Activated CD4-positive, CD25-positive, alpha-beta regulatory T cell (primary cell): ENCODE measurements around the gene ASAP2.

Source experiments
- DNase-seq, 4 experiments: peaks; one replicate each; lab custom pipeline; 2025; lab: John Stamatoyannopoulos, UW

Gene ASAP2

DNA sequence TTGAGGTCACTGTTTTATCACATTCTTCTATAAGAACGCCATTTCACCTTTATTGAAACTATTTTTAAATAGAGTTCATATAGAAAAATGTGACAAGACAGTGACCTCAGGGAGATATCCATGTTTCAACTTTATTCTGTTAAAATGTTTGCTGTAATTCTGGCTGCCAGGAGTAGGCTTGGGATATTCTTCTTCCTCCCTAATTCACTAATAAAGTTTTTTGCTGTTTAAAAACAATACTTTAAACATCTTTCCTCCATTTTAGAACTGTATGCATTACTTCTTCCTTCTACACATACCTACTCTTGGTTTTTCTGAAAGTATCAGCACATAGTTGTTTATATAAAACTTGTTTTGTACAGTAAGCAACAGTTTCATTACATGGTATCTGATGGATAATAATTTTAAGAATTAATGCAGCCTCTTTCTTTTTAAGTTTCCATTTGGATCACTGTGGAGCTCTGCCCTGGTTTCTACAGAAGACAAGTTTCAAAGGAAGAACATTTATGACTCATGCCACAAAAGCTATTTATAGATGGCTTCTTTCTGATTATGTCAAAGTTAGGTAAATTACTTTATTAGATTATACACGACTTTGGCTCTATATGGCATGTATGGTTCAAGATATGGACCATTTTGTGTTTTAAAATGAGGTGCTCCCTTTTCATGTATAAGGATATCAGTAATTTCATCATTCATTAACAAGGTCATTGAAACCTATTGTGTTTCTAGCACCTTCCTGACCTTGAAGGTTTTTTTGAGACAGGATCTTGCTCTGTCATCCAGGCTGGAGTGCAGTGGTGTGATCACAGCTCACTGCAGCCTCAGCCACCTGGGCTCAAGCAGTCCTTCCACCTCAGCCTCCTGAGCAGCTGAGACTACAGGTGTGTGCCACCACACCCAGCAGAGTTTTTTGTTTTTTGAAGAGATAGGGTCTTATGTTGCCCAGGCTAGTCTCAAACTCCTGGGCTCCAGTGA is 224.0 kb downstream of the ASAP2 start:
- DNase-seq, result no peak

DNA sequence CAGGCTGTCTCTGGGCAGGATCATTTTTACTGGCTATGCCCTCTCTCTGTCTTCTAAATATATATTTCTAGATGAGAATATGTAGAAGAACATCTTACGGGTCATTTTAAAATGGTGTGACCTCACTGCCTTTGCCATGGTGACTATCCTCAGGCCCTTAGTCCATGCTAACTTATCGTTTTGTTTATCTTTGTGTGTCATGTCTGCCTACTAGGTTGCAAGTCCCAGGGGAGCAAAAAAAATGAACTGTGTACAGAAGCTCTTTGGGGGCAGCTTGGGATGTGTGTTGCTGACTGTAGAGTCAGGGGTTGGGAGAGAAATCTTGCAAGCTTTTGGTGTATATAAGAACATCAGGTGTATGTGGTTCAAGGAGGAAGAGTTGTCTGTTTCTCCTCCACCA is 227.9 kb downstream of the ASAP2 start:
- no peak for DNase-seq

DNA sequence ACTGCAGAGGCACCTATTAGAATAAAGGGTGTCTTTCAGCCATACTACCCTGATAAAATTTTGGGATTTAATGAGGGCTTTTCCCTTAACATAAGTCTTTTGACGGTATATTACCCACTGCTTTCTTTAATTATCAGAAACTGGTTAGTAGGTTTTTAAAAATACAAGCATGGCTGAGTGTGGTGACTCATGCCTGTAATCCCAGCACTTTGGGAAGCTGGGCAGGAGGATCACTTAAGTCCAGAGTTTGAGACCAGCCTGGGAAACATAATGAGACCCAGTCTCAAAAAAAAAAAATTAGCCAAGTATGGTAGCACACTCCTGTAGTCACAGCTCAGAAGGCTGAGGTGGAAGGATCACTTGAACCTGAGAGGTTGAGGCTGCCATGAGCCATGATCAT is 232.9 kb downstream of the ASAP2 start:
- no peak for DNase-seq

DNA sequence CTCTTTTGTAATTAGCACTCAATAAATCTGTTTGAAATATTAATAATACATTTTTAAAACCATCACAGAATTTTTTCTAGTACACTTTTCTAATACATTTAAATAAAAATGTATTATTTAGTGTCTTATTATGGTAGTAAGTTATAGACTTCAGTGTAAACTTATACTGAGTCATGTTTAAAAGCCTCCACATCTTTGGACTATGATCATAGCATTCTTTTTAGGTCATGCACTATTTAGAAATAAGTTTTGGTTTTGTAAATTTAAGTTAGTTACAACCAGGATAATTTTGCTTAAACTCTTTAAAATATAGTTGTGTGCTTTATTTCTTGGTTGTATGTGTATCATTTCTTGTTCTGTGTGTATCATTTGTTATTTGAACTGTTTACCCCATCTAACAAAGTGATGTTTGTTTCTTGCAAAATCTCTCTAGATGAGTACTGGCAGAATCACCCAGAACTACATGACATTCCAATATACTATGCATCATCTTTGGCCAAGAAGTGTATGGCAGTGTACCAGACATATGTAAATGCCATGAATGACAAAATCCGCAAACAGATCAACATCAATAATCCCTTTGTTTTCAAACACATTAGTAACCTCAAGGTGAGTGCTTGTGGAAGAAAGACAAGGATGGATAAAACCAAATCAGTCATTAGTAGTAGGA is 233.6 kb downstream of the ASAP2 start:
- DNase-seq, result no peak

DNA sequence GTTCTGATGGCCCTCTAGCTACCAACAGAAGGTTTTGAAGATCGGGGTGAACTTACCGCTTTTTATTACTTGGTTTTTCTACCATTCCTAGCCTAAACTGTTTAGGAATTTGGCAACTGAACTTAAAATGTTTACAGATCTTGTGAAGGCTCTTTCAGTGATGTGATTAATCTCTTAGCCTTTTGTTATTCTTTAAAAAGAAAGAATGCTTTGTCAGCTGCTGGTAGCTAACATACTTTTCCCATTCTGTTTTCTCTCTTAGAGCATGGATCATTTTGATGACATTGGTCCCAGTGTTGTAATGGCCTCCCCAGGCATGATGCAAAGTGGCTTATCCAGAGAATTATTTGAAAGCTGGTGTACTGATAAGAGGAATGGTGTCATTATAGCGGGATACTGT is 234.9 kb downstream of the ASAP2 start:
- no peak for DNase-seq

DNA sequence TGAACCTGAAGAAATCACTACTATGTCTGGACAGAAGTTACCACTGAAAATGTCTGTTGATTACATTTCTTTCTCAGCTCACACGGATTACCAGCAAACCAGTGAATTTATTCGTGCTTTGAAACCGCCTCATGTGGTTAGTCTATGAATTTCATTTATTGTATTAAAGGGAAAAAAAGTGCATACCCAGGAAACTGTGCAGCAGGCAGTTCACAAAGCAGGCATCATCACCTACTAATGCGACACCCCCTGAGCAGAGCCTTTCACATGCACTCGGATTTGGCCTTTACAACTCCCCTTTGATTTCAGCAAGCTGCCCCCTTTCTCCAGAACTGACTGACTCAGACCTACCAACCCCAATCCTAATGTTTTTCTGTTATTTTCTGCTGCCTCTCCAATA is 236.9 kb downstream of the ASAP2 start:
- no peak for DNase-seq

DNA sequence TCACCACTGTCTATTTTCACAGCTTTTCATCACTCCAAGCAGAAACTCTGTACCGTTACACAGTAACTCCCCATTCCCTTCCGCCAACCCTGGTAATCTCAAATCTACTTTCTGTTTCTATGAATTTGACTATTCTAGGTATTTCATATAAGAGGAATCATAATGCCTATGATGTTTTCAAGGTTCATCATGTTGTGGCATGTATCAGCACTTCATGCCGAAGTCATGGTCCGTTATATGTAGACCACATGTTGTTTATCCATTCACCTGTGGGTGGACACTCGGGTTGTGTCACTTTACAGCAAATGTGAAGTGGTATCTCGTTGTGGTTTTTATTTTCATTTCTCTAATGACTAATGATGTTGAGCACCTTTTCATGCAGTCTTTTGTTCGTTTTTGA is 238.5 kb downstream of the ASAP2 start:
- no peak for DNase-seq

DNA sequence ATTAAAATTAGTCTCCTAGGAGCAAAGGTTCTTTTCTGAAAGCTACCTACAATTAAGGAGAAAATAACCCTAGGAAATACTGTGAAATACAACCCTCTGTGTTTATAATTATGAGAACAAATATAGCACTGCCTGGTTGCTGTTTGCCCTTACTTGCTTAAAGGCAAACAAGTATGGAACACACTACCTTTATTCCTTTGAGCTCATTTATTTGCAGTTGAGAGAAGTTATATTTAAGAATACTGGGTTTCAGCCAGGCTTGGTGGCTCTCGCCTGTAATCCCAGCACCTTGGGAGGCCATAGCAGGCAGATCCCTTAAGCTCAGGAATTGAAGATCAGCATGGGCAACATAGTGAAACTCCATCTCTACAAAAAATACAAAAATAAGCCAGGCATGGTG is 244.6 kb downstream of the ASAP2 start:
- no peak for DNase-seq
